Measurements from ENCODE around the gene ARHGAP44.
"Not testable (repeated sequence)": the region's sequence is repeated elsewhere in the genome, so short reads cannot be mapped to it uniquely, and the experiment has no call there.

ARHGAP44 gene

GRCh38 chr17:12856416-12856815 lies 67.1 kb downstream of the ARHGAP44 start:
- H3K4me3 ChIP-seq (ENCODE audit: low read depth, low read length) = no peak overlapping the region
- DNase-seq (ENCODE audit: low read depth) = no peak
- in situ Hi-C loops (cut with HindIII; ENCODE audit: low sequenced_read_pairs) = loop anchor here (5.0 kb wide), 1 partner anchor 39 kb away; no protein-coding TSS in a partner anchor
- no peak for TF ChIP-seq CTCF (IDR thresholded peaks at IDR 0.05; ENCODE audit: low read depth, low read length, missing control alignments)

GRCh38 chr17:12857592-12857991 lies 68.3 kb downstream of the ARHGAP44 start:
- in situ Hi-C loops (cut with HindIII; ENCODE audit: low sequenced_read_pairs) = loop anchor here (5.0 kb wide), 1 partner anchor 40 kb away; no protein-coding TSS in a partner anchor
- DNase-seq (ENCODE audit: low read depth) = no peak
- TF ChIP-seq CTCF (IDR thresholded peaks at IDR 0.05; ENCODE audit: low read depth, low read length, missing control alignments) = no peak
- no peak overlapping the region for H3K4me3 ChIP-seq (ENCODE audit: low read depth, low read length)

- H3K4me3 ChIP-seq (ENCODE audit: low read depth, low read length) = no peak overlapping the region
- no peak for DNase-seq (ENCODE audit: low read depth)
- in situ Hi-C loops (cut with HindIII; ENCODE audit: low sequenced_read_pairs) = loop anchor here (5.0 kb wide), 1 partner anchor 42 kb away; no protein-coding TSS in a partner anchor
- no peak for TF ChIP-seq CTCF (IDR thresholded peaks at IDR 0.05; ENCODE audit: low read depth, low read length, missing control alignments)
Observed at GRCh38 chr17:12859520-12859919, 70.2 kb downstream of the ARHGAP44 start.

- TF ChIP-seq CTCF (IDR thresholded peaks at IDR 0.05; ENCODE audit: low read depth, low read length, missing control alignments) = no peak
- no peak for DNase-seq (ENCODE audit: low read depth)
- in situ Hi-C loops (cut with HindIII; ENCODE audit: low sequenced_read_pairs) = no loop called here
- no peak overlapping the region for H3K4me3 ChIP-seq (ENCODE audit: low read depth, low read length)
Observed at GRCh38 chr17:12865769-12866168, 76.5 kb downstream of the ARHGAP44 start.

- no peak for DNase-seq (ENCODE audit: low read depth)
- in situ Hi-C loops (cut with HindIII; ENCODE audit: low sequenced_read_pairs) = no loop called here
- no peak for TF ChIP-seq CTCF (IDR thresholded peaks at IDR 0.05; ENCODE audit: low read depth, low read length, missing control alignments)
- no peak overlapping the region for H3K4me3 ChIP-seq (ENCODE audit: low read depth, low read length)
Observed at GRCh38 chr17:12866244-12866643, 76.9 kb downstream of the ARHGAP44 start.

- no peak for TF ChIP-seq CTCF (IDR thresholded peaks at IDR 0.05; ENCODE audit: low read depth, low read length, missing control alignments)
- H3K4me3 ChIP-seq (ENCODE audit: low read depth, low read length) = no peak overlapping the region
- in situ Hi-C loops (cut with HindIII; ENCODE audit: low sequenced_read_pairs) = no loop called here
- DNase-seq (ENCODE audit: low read depth) = no peak
Observed at GRCh38 chr17:12867726-12868125, 78.4 kb downstream of the ARHGAP44 start.

GRCh38 chr17:12873415-12874125 lies 84.3 kb downstream of the ARHGAP44 start:
- H3K4me3 ChIP-seq (ENCODE audit: low read depth, low read length); in situ Hi-C loops (cut with HindIII; ENCODE audit: low sequenced_read_pairs); DNase-seq (ENCODE audit: low read depth): not testable (repeated sequence)

Measured in astrocyte of the cerebellum (primary cell).